Activated T-helper 1 cell treated with anti-CD3 and anti-CD28 coated beads, Interleukin-12 subunit alpha, Interleukin-12 subunit beta, Interleukin-2, Interleukin-4 antibody, amounts not matched to agents 30 ng/mL and 10 ng/mL and 1 ng/mL, durations not matched to agents 14 hours and 24 hours and 36 hours (primary cell): ENCODE results near the gene ITPR2. TPM values are rescaled to one million over a fixed set of nuclear protein-coding genes. Genes with fewer than 3 reads are reported as not detected.

Source experiments
- DNase-seq: peaks from one replicate; pipeline ENCODE4 v3.0.0; 2021; ENCODE audit warnings: low spot score
- H3K27ac Mint-ChIP-seq: one replicate; pipeline ENCODE4 v1.8.0; 2021; ENCODE audit warnings: mild to moderate bottlenecking, mixed read lengths
- H3K27me3 Mint-ChIP-seq: one replicate; pipeline ENCODE4 v1.8.0; 2022; ENCODE audit warnings: mild to moderate bottlenecking, moderate library complexity, mixed read lengths; ENCODE audit not compliant: insufficient read depth
- H3K36me3 Mint-ChIP-seq: one replicate; pipeline ENCODE4 v1.8.0; 2021; ENCODE audit warnings: low read depth, mixed read lengths
- H3K4me1 Mint-ChIP-seq: one replicate; pipeline ENCODE4 v1.8.0; 2021; ENCODE audit warnings: low read depth, mixed read lengths
- H3K4me3 Mint-ChIP-seq: one replicate; pipeline ENCODE4 v1.8.0; 2021; ENCODE audit warnings: mild to moderate bottlenecking, moderate library complexity, mixed read lengths
- H3K9me3 Mint-ChIP-seq: one replicate; pipeline ENCODE4 v1.8.0; 2021; ENCODE audit warnings: mixed read lengths
- intact Hi-C: fragments of 100-400 bp; cut with micrococcal nuclease; formaldehyde crosslinking; loops from one replicate; pipeline ENCODE4 v1.15.1; 2024
- total RNA-seq: library from RNA; stranded (reverse); gene quantifications from 2 replicates; pipeline ENCODE4 v1.2.3, GENCODE V29; 2022

Gene ITPR2
- total RNA-seq, 1 donor from 2014 or later, result 34.2 TPM

DNA sequence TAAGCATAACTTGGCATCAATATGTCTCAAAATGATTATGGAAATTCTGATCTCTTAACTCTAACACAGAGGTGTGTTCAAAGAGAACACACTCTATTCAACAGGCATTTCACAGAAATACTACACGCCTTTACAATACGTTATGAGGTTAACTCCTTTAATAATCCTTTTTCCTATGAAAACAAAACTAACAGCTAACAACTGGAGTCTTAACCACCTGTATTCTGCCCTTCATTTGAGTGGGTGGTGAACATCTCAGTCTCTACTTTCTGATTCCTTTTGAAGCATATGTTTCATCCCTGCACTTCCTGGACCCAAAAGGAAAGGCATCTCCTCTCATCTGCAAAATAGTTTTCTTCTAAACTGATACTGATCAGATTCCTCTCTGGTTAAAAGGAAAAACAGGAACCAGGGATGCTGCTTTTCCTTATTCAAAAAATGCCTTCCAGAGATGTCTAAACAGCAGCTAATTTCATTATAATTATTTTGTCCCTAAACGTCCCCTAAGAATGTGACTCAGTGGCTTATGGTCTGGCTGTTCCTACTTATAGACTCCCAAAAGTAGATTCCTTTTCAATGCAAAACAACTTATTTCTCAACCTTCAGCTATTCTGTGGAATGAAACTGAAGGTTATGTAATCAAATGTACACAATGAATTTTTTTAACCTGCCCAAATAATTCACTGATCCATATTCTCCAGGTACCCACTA is 24.1 kb downstream of the ITPR2 start:
- Mint-ChIP-seq H3K27ac (peak overlapping the region; percentile 18), H3K27me3 (no peaks in the 10 kb centered on the region), H3K4me3 (no peak overlapping the region), H3K4me1 (peaks cover 25% of the 10 kb centered on the region), H3K36me3 (peaks cover 13% of the 10 kb centered on the region), H3K9me3 (no peaks in the 10 kb centered on the region)
- DNase-seq, result no peak
- intact Hi-C loops, result no loop called here

DNA sequence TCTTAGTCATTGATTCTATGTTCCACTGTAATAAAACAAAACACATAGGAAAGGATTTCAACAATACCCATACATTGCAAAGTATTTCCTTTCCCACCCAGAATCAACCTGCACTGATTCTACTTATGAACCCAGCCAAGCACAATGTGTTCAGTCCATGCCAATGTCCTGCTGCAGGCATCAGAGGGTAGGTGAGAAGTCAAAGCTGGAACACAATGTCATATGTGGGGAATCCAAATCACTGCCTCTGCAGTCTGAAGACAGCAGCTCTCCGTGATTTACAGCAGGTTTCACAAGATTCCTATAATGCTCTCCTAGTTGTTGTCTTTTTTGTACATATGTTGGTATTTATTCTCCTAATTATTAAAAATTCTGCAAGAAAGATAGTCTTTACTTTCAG is 25.7 kb downstream of the ITPR2 start:
- Mint-ChIP-seq H3K9me3 (no peaks in the 10 kb centered on the region), H3K4me3 (no peak overlapping the region), H3K27ac (no peak overlapping the region), H3K4me1 (peaks cover 25% of the 10 kb centered on the region), H3K36me3 (peaks cover 11% of the 10 kb centered on the region), H3K27me3 (no peaks in the 10 kb centered on the region)
- intact Hi-C loops, result no loop called here
- no peak for DNase-seq

DNA sequence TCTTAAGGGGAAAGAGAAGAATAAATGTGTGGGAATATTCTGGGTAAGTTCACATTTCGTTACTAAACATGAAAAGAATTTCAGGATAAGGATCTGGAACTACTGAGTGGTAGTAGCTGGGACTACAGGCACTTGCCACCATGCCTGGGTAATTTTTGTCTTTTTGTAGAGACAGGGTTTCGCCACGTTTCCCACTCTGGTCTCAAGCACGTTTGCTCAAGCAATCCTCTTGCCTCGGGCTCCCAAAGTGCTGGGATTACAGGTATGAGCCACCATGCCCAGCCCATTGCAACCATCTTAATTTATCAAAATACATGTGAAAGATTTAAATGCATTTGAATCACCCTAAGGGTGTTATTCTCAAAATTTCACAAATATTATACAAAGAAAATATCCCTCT is 26.4 kb downstream of the ITPR2 start:
- Mint-ChIP-seq H3K27me3 (no peaks in the 10 kb centered on the region), H3K4me1 (peaks cover 25% of the 10 kb centered on the region), H3K27ac (no peak overlapping the region), H3K36me3 (peaks cover 13% of the 10 kb centered on the region), H3K9me3 (no peaks in the 10 kb centered on the region), H3K4me3 (no peak overlapping the region)
- intact Hi-C loops, result no loop called here
- DNase-seq, result no peak

- no peak overlapping the region for H3K4me3 Mint-ChIP-seq
Measured at GRCh38 chr12:26805401-26805971, 27.5 kb downstream of the ITPR2 start.

GRCh38 chr12:26803552-26803951 is 29.4 kb downstream of the ITPR2 start:
- Mint-ChIP-seq H3K27me3 (no peaks in the 10 kb centered on the region), H3K4me1 (peaks cover 11% of the 10 kb centered on the region), H3K27ac (no peak overlapping the region)

More at GRCh38 chr12:26805401-26805971, 27.5 kb downstream of the ITPR2 start:
- DNase-seq, result no peak
- H3K9me3 Mint-ChIP-seq, result no peaks in the 10 kb centered on the region
- intact Hi-C loops, result no loop called here
- H3K4me1 Mint-ChIP-seq, result peaks cover 25% of the 10 kb centered on the region
- H3K27ac Mint-ChIP-seq, result no peak overlapping the region
- no peaks in the 10 kb centered on the region for H3K27me3 Mint-ChIP-seq
- H3K36me3 Mint-ChIP-seq, result peaks cover 14% of the 10 kb centered on the region

DNA sequence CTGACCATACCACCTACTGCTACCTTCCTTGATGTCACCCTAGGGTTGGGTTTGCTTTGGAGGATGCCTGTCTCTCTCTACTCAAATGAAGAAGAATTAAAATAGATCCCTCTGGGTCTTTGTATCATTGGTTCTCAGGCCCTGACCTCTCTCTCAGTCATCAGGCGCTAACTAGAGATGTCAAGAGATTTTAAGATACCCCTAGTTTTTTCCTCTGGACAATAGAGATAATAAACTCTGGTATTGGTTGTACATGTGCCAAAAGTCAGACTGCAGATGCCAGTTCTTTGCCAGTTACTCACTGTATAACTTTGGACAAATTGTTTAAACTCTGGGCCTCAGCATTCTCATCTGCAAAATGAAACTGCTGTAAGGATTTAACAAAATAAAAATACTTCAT is 31.5 kb downstream of the ITPR2 start:
- Mint-ChIP-seq H3K27me3 (no peaks in the 10 kb centered on the region), H3K36me3 (peaks cover 3% of the 10 kb centered on the region), H3K9me3 (no peaks in the 10 kb centered on the region), H3K4me3 (no peak overlapping the region), H3K27ac (no peak overlapping the region), H3K4me1 (peaks cover 4% of the 10 kb centered on the region)
- DNase-seq, result no peak
- intact Hi-C loops, result no loop called here

More at GRCh38 chr12:26803552-26803951, 29.4 kb downstream of the ITPR2 start:
- intact Hi-C loops, result no loop called here
- Mint-ChIP-seq H3K4me3 (no peak overlapping the region), H3K36me3 (peaks cover 7% of the 10 kb centered on the region), H3K9me3 (no peaks in the 10 kb centered on the region)
- DNase-seq, result no peak

DNA sequence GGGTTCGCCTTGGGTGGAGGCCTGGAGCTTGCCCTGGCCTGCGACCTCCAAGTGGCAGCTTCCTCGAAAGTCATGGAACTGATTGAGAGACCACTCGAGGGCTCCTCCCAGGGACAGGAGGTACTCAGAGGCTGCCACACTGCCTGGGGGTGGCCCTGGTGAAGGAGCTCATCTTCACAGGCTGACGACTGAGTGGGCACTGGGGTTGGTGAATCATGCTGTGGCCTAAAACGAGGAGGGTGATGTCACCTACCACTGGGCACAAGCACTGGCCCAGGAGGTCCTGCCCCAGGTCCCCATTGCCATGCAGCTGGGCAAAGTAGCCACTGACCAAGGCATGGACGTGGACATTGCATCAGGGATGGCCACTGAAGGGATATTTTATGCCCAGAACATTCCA is 32.1 kb downstream of the ITPR2 start:
- H3K4me3 Mint-ChIP-seq, result no peak overlapping the region
- no peaks in the 10 kb centered on the region for H3K9me3 Mint-ChIP-seq
- intact Hi-C loops, result no loop called here
- H3K27me3 Mint-ChIP-seq, result no peaks in the 10 kb centered on the region
- H3K4me1 Mint-ChIP-seq, result peaks cover 4% of the 10 kb centered on the region
- H3K36me3 Mint-ChIP-seq, result peaks cover 3% of the 10 kb centered on the region
- no peak overlapping the region for H3K27ac Mint-ChIP-seq
- no peak for DNase-seq

- intact Hi-C loops, result no loop called here
- Mint-ChIP-seq H3K27ac (no peak overlapping the region), H3K27me3 (no peaks in the 10 kb centered on the region), H3K36me3 (peaks cover 3% of the 10 kb centered on the region), H3K4me3 (no peak overlapping the region), H3K4me1 (peaks cover 4% of the 10 kb centered on the region), H3K9me3 (no peaks in the 10 kb centered on the region)
- no peak for DNase-seq
Measured at GRCh38 chr12:26800347-26800746, 32.6 kb downstream of the ITPR2 start.

- Mint-ChIP-seq H3K4me3 (no peak overlapping the region), H3K4me1 (peaks cover 4% of the 10 kb centered on the region), H3K9me3 (no peaks in the 10 kb centered on the region), H3K36me3 (peaks cover 5% of the 10 kb centered on the region), H3K27ac (no peak overlapping the region), H3K27me3 (no peaks in the 10 kb centered on the region)
- intact Hi-C loops, result no loop called here
- no peak for DNase-seq
Measured at GRCh38 chr12:26799741-26800140, 33.3 kb downstream of the ITPR2 start.

DNA sequence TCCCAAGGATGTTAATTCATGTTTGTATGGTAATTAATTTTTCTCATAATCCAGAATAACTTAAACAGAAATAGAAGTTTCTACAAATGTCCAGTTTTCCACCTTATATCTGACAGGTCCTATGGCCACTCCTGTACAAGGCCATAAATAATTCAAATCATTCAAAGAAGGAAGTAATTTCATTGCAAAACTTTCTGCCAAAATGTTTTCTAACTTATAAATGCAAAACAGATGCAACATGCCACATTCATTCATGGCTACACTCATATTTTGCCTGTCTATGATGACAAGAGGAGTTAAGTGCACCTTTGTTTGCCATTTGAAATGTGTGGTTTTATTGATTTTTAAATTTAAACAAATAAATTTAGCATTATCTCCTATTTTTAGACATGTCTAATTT is 34.4 kb downstream of the ITPR2 start:
- Mint-ChIP-seq H3K4me3 (no peak overlapping the region), H3K27me3 (no peaks in the 10 kb centered on the region), H3K4me1 (no peaks in the 10 kb centered on the region), H3K9me3 (no peaks in the 10 kb centered on the region), H3K36me3 (peaks cover 5% of the 10 kb centered on the region), H3K27ac (no peak overlapping the region)
- DNase-seq, result no peak
- intact Hi-C loops, result no loop called here

GRCh38 chr12:26798023-26798422 is 35.0 kb downstream of the ITPR2 start:
- DNase-seq, result no peak
- peaks cover 5% of the 10 kb centered on the region for H3K36me3 Mint-ChIP-seq
- no peaks in the 10 kb centered on the region for H3K27me3 Mint-ChIP-seq
- H3K9me3 Mint-ChIP-seq, result no peaks in the 10 kb centered on the region
- H3K27ac Mint-ChIP-seq, result no peak overlapping the region
- no peaks in the 10 kb centered on the region for H3K4me1 Mint-ChIP-seq
- H3K4me3 Mint-ChIP-seq, result no peak overlapping the region
- intact Hi-C loops, result no loop called here

DNA sequence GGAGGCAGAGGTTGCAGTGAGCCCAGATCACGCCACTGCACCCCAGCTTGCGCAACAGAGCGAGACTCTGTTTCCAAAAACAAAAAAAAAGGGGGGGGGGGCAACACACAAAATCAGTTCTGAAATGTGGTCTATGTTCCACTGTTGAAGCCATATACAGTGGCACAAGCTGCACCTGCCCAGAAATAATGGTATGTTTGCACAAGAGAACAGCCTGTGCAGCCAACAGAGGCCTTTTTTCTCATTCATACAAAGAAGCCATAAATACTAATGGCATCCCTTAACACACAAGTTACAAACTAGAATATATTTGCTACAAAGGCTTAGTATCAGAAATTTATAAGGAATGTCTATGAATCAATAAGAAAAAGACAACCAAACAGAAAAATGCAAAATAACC is 37.1 kb downstream of the ITPR2 start:
- Mint-ChIP-seq H3K27ac (no peak overlapping the region), H3K27me3 (no peaks in the 10 kb centered on the region), H3K4me3 (no peak overlapping the region), H3K4me1 (peaks cover 12% of the 10 kb centered on the region), H3K9me3 (no peaks in the 10 kb centered on the region), H3K36me3 (peaks cover 2% of the 10 kb centered on the region)
- no peak for DNase-seq
- intact Hi-C loops, result no loop called here

DNA sequence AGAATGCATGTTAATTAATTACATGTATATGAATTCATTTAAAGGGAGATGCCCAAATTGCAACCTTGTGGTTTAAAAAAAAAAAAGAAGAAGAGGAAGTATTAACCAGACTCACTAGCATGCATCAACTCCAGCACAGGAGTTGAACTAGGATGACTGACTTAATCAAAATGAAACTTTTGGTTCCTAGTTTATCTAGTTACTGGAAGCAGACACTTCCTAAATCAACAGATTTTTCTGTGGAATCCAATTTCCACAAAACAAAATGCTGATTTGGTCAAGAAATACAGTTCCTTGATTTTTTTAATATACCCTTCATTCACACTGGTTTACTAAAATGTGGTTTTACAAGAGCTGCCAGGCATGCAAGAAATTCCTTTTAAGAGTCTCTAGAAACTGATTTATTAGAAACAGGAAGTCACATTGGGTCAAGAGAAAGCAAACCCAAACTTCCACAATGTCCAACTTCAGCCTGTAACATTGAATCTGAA is 41.6 kb downstream of the ITPR2 start:
- H3K4me1 Mint-ChIP-seq, result peaks cover 31% of the 10 kb centered on the region
- H3K9me3 Mint-ChIP-seq, result no peaks in the 10 kb centered on the region
- no peak overlapping the region for H3K4me3 Mint-ChIP-seq
- peaks cover 21% of the 10 kb centered on the region for H3K36me3 Mint-ChIP-seq
- no peaks in the 10 kb centered on the region for H3K27me3 Mint-ChIP-seq
- intact Hi-C loops, result no loop called here
- no peak for DNase-seq
- H3K27ac Mint-ChIP-seq, result no peak overlapping the region
